Measurements from ENCODE around the gene CDC42BPA. TPM values are rescaled to one million over a fixed set of nuclear protein-coding genes. Genes with fewer than 3 reads are reported as not detected.
"Not testable (repeated sequence)": the region's sequence is repeated elsewhere in the genome, so short reads cannot be mapped to it uniquely, and the experiment has no call there.

The CDC42BPA gene
- total RNA-seq, 1 experiment from 2014 or later: not detected

DNA sequence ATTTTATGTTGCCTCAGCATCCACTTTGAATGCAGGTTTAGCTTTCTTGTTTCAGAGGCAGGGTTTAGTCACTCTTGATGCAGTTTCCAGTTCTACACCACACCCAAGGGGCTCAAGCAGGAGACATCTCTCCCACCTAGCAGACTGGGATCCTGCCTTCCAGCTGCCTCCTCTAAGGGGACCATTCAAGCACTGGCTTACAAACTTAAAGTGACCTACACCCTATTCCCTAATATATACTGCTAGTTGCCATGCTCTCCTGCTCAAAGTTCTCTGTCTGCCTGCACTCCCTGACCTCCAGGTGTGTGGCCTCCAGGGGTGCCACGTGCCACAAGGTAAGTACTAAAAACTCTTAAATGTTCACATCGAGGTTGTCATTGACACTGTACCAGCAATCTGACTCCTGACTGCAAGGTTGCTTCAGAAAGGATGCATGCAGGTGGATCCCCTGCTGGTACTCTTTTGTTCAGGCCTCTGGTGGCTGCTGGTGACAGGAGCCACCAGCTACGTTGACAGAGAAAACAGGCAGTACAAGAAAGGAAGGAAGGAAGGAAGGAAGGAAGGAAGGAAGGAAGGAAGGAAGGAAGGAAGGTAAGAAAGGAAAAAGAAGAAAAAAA lies 192.3 kb downstream of the CDC42BPA start:
- no peak overlapping the region for H3K4me3 ChIP-seq (ENCODE audit: low read length)
- no peaks in the 10 kb centered on the region for H3K79me2 ChIP-seq (ENCODE audit: low read length)
- H3K4me2 ChIP-seq (ENCODE audit: low read depth, low read length, poor library complexity, severe bottlenecking): no peak overlapping the region
- no peaks in the 10 kb centered on the region for H3K9me2 ChIP-seq (replicated peaks; ENCODE audit: insufficient read depth, low read length)
- H2AFZ ChIP-seq (ENCODE audit: low read length): no peak overlapping the region
- no peaks in the 10 kb centered on the region for H3K9me3 ChIP-seq (ENCODE audit: low read length)
- no peak for DNase-seq
- H3K9ac ChIP-seq (ENCODE audit: low read length): no peak overlapping the region
- H3K36me3 ChIP-seq (ENCODE audit: insufficient read depth, low read length): no peaks in the 10 kb centered on the region
- H3K27ac ChIP-seq (ENCODE audit: low read length): no peak overlapping the region
- no peaks in the 10 kb centered on the region for H4K20me1 ChIP-seq (ENCODE audit: insufficient read depth, low read depth, low read length)
- no peaks in the 10 kb centered on the region for H3K4me1 ChIP-seq (ENCODE audit: low read length)
- no peaks in the 10 kb centered on the region for H3K27me3 ChIP-seq (ENCODE audit: low read length)

DNA sequence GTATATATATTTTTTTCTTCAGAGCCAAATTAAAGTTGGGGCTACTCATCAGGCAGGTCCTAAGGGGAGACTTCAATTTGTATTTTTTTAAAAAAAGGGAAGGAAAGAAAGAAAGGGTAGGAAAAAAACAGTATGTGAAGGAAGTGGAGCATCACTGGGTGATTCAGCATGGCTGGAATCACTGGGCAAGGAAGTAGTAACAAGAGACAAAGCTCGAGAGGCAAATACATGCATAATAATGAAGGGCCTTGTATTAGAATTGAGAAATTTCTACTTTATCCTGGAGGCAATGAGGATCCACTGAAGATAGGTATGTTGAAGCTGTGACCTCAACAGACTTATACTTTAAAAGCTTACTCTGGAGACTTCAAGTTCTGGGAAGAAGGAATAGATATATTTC lies 193.8 kb downstream of the CDC42BPA start:
- H3K4me2 ChIP-seq (ENCODE audit: low read depth, low read length, poor library complexity, severe bottlenecking): no peak overlapping the region
- H3K4me3 ChIP-seq (ENCODE audit: low read length): no peak overlapping the region
- H3K9ac ChIP-seq (ENCODE audit: low read length): no peak overlapping the region
- H3K9me2 ChIP-seq (replicated peaks; ENCODE audit: insufficient read depth, low read length): no peaks in the 10 kb centered on the region
- no peaks in the 10 kb centered on the region for H3K9me3 ChIP-seq (ENCODE audit: low read length)
- H3K4me1 ChIP-seq (ENCODE audit: low read length): no peaks in the 10 kb centered on the region
- no peaks in the 10 kb centered on the region for H3K79me2 ChIP-seq (ENCODE audit: low read length)
- no peak for DNase-seq
- H2AFZ ChIP-seq (ENCODE audit: low read length): no peak overlapping the region
- no peaks in the 10 kb centered on the region for H3K27me3 ChIP-seq (ENCODE audit: low read length)
- H3K36me3 ChIP-seq (ENCODE audit: insufficient read depth, low read length): no peaks in the 10 kb centered on the region
- no peak overlapping the region for H3K27ac ChIP-seq (ENCODE audit: low read length)
- H4K20me1 ChIP-seq (ENCODE audit: insufficient read depth, low read depth, low read length): no peaks in the 10 kb centered on the region

DNA sequence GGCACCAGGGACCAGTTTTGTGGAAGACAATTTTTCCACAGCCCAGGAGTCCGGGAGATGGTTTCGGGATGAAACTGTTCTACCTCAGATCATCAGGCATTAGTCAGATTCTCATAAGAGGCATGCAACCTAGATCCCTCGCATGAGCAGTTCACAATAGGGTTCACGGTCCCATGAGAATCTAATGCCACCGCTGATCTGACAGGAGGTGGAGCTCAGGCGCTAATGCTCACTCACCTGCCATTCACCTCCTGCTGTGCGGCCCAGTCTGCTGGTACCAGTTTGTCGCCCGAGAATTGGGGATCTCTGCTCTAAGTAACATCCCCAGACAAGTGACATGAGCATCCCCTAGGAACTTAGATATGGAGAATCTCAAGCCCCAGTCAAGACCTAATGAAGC lies 197.5 kb downstream of the CDC42BPA start:
- no peaks in the 10 kb centered on the region for H3K9me3 ChIP-seq (ENCODE audit: low read length)
- no peaks in the 10 kb centered on the region for H3K4me1 ChIP-seq (ENCODE audit: low read length)
- no peak overlapping the region for H3K4me3 ChIP-seq (ENCODE audit: low read length)
- H3K9ac ChIP-seq (ENCODE audit: low read length): no peak overlapping the region
- no peaks in the 10 kb centered on the region for H3K9me2 ChIP-seq (replicated peaks; ENCODE audit: insufficient read depth, low read length)
- H3K36me3 ChIP-seq (ENCODE audit: insufficient read depth, low read length): no peaks in the 10 kb centered on the region
- DNase-seq: no peak
- no peaks in the 10 kb centered on the region for H3K27me3 ChIP-seq (ENCODE audit: low read length)
- H4K20me1 ChIP-seq (ENCODE audit: insufficient read depth, low read depth, low read length): no peaks in the 10 kb centered on the region
- no peaks in the 10 kb centered on the region for H3K79me2 ChIP-seq (ENCODE audit: low read length)
- H3K4me2 ChIP-seq (ENCODE audit: low read depth, low read length, poor library complexity, severe bottlenecking): no peak overlapping the region
- no peak overlapping the region for H3K27ac ChIP-seq (ENCODE audit: low read length)
- no peak overlapping the region for H2AFZ ChIP-seq (ENCODE audit: low read length)

DNA sequence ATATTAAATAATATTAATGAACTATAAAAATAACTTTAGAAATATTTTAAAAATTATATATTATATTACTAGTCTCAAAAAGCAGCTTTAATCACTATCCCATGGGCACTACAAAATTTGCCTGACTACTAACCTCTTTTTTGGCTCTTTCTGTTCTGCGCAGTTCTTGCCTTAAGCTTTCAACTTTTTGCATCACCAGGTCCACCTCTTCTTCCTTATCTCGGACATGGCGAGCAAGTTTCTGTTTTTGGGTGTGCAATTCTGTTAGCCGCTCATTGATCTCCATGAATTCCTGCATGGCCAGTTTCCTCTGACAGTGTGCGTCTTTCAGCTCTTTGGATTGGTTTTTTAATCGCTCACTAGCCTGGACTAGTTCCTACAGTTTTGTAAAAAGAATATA lies 205.8 kb downstream of the CDC42BPA start:
- no peaks in the 10 kb centered on the region for H3K27me3 ChIP-seq (ENCODE audit: low read length)
- H3K4me3 ChIP-seq (ENCODE audit: low read length): no peak overlapping the region
- H3K9me3 ChIP-seq (ENCODE audit: low read length): no peaks in the 10 kb centered on the region
- no peak overlapping the region for H3K9ac ChIP-seq (ENCODE audit: low read length)
- H3K4me2 ChIP-seq (ENCODE audit: low read depth, low read length, poor library complexity, severe bottlenecking): no peak overlapping the region
- no peaks in the 10 kb centered on the region for H3K4me1 ChIP-seq (ENCODE audit: low read length)
- no peaks in the 10 kb centered on the region for H3K36me3 ChIP-seq (ENCODE audit: insufficient read depth, low read length)
- H3K27ac ChIP-seq (ENCODE audit: low read length): no peak overlapping the region
- no peaks in the 10 kb centered on the region for H3K79me2 ChIP-seq (ENCODE audit: low read length)
- H4K20me1 ChIP-seq (ENCODE audit: insufficient read depth, low read depth, low read length): no peaks in the 10 kb centered on the region
- no peak for DNase-seq
- H2AFZ ChIP-seq (ENCODE audit: low read length): no peak overlapping the region
- H3K9me2 ChIP-seq (replicated peaks; ENCODE audit: insufficient read depth, low read length): no peaks in the 10 kb centered on the region

DNA sequence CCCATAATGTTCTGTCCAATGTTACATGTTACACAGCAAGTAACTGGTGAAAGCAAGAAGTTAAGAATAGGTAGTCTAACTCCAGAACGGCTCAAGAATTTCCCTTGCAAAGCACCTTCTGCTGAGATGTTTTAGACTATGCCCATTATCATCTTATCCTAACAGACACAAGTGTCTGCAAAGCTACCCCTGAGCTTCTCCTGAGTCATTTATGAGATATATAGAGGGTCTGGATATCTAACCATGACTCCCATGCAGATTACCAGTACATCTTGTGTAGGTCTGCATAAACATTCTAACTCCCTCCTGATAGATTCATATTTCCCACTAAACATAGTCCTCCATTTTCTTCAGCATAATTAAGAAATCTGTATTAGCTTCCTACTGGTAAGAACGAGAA lies 206.5 kb downstream of the CDC42BPA start:
- Histone ChIP-seq H3K27me3 (ENCODE audit: low read length) (no peaks in the 10 kb centered on the region), H3K79me2 (ENCODE audit: low read length) (no peaks in the 10 kb centered on the region), H4K20me1 (ENCODE audit: insufficient read depth, low read depth, low read length) (no peaks in the 10 kb centered on the region), H2AFZ (ENCODE audit: low read length) (no peak overlapping the region), H3K4me1 (ENCODE audit: low read length) (no peaks in the 10 kb centered on the region), H3K4me2 (ENCODE audit: low read depth, low read length, poor library complexity, severe bottlenecking) (no peak overlapping the region), H3K9me3 (ENCODE audit: low read length) (no peaks in the 10 kb centered on the region), H3K9me2 (replicated peaks; ENCODE audit: insufficient read depth, low read length) (no peaks in the 10 kb centered on the region), H3K9ac (ENCODE audit: low read length) (no peak overlapping the region), H3K27ac (ENCODE audit: low read length) (no peak overlapping the region), H3K4me3 (ENCODE audit: low read length) (no peak overlapping the region), H3K36me3 (ENCODE audit: insufficient read depth, low read length) (no peaks in the 10 kb centered on the region)
- DNase-seq: no peak

DNA sequence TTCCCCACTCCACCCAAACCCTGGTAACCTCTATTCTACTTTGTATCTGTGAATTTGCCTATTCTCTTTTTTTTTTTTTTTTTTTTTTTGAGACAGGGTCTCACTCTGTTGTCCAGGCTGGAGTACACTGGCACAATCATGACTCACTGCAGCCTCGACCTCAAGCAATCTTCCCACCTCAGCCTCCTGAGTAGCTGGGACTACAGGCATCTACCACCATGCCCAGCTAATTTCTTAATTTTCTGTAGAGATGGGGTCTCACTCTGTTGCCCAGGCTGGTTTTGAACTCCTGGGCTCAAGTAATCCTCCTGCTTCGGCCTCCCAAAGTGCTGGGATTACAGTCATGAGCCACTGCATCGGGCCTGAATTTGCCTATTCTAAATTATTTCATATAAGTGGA lies 213.0 kb downstream of the CDC42BPA start:
- H3K9me3 ChIP-seq (ENCODE audit: low read length); H2AFZ ChIP-seq (ENCODE audit: low read length); H3K9ac ChIP-seq (ENCODE audit: low read length); H3K4me2 ChIP-seq (ENCODE audit: low read depth, low read length, poor library complexity, severe bottlenecking); H3K4me1 ChIP-seq (ENCODE audit: low read length); H3K27me3 ChIP-seq (ENCODE audit: low read length); H3K9me2 ChIP-seq (replicated peaks; ENCODE audit: insufficient read depth, low read length); H3K27ac ChIP-seq (ENCODE audit: low read length); H4K20me1 ChIP-seq (ENCODE audit: insufficient read depth, low read depth, low read length); DNase-seq; H3K36me3 ChIP-seq (ENCODE audit: insufficient read depth, low read length); H3K79me2 ChIP-seq (ENCODE audit: low read length); H3K4me3 ChIP-seq (ENCODE audit: low read length): not testable (repeated sequence)

DNA sequence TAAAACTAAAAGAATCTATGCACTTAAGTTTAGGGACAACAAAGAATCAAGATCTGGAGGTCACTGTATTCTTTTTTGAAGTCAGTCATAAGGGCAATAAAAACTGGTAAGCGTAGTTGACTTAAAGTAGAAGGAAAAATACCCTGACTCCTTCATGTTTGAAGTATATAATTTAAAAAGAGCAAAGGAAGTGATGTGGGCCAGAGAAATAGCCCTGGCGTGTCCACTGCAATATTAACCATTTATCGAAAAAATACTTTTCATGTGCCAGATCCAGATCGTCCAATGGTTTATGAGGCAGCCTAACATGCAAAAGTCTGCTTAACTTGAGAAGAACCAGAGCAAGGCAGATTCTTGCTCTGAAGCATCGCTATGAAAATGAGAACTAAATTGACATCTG lies 216.2 kb downstream of the CDC42BPA start:
- no peaks in the 10 kb centered on the region for H3K9me3 ChIP-seq (ENCODE audit: low read length)
- no peaks in the 10 kb centered on the region for H4K20me1 ChIP-seq (ENCODE audit: insufficient read depth, low read depth, low read length)
- H3K4me3 ChIP-seq (ENCODE audit: low read length): no peak overlapping the region
- H3K27me3 ChIP-seq (ENCODE audit: low read length): no peaks in the 10 kb centered on the region
- H3K36me3 ChIP-seq (ENCODE audit: insufficient read depth, low read length): no peaks in the 10 kb centered on the region
- no peak overlapping the region for H3K9ac ChIP-seq (ENCODE audit: low read length)
- no peaks in the 10 kb centered on the region for H3K4me1 ChIP-seq (ENCODE audit: low read length)
- no peak overlapping the region for H2AFZ ChIP-seq (ENCODE audit: low read length)
- no peak for DNase-seq
- no peak overlapping the region for H3K4me2 ChIP-seq (ENCODE audit: low read depth, low read length, poor library complexity, severe bottlenecking)
- no peak overlapping the region for H3K27ac ChIP-seq (ENCODE audit: low read length)
- no peaks in the 10 kb centered on the region for H3K9me2 ChIP-seq (replicated peaks; ENCODE audit: insufficient read depth, low read length)
- H3K79me2 ChIP-seq (ENCODE audit: low read length): no peaks in the 10 kb centered on the region

DNA sequence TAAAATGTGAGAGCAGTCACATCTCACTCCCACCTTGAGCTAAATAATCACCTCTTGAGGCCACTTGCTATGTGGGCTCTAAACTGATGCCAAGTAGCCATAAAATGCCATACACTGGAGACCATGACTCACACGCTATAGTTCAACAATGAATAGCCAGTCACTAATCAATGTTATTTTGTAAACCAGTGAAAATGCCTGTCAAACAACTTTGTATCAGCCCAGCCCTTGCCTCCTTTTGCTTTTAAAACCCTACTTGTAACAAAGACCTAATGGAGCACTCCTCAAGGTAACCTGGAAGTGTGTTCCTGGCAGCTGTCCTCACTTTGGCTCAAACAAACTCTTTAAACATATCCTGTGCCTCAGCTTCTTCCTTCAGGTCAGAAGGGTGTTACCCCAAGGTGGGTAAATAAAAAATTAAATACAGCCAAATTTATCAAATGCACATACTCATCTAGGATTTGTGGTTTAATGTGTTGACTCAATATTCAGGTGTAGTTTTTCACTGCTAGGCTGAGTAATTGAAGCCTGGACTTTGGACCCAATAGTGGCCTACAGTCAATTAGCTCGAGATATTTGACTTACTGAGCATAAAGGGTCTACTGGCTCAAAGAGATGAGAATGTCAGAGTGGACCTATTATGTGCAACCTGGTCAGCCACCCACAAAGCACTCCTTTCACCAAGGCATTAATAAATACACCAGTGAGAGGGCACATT lies 223.9 kb downstream of the CDC42BPA start:
- Histone ChIP-seq H3K36me3 (ENCODE audit: insufficient read depth, low read length) (no peaks in the 10 kb centered on the region), H3K27ac (ENCODE audit: low read length) (no peak overlapping the region), H3K4me1 (ENCODE audit: low read length) (peaks cover 7% of the 10 kb centered on the region), H3K9me3 (ENCODE audit: low read length) (no peaks in the 10 kb centered on the region), H3K27me3 (ENCODE audit: low read length) (no peaks in the 10 kb centered on the region), H3K4me3 (ENCODE audit: low read length) (no peak overlapping the region), H3K9me2 (replicated peaks; ENCODE audit: insufficient read depth, low read length) (no peaks in the 10 kb centered on the region), H2AFZ (ENCODE audit: low read length) (no peak overlapping the region), H3K4me2 (ENCODE audit: low read depth, low read length, poor library complexity, severe bottlenecking) (no peak overlapping the region), H3K79me2 (ENCODE audit: low read length) (no peaks in the 10 kb centered on the region), H4K20me1 (ENCODE audit: insufficient read depth, low read depth, low read length) (no peaks in the 10 kb centered on the region), H3K9ac (ENCODE audit: low read length) (no peak overlapping the region)
- no peak for DNase-seq
